ENCODE data around the gene KIF7.

Gene KIF7

GRCh38 chr15:89628806-89629715, 26.2 kb downstream of the KIF7 start:
- DNase-seq (ENCODE audit: extremely low read depth, insufficient read length) = no peak
- H3K36me3 ChIP-seq (ENCODE audit: control insufficient read depth, insufficient read depth, low read length) = peaks cover 48% of the 10 kb centered on the region
- no peak for TF ChIP-seq CTCF (IDR thresholded peaks at IDR 0.05; ENCODE audit: insufficient read depth, low read length, poor library complexity, severe bottlenecking)

GRCh38 chr15:89628301-89628700, 27.0 kb downstream of the KIF7 start:
- no peak for TF ChIP-seq CTCF (IDR thresholded peaks at IDR 0.05; ENCODE audit: insufficient read depth, low read length, poor library complexity, severe bottlenecking)
- DNase-seq (ENCODE audit: extremely low read depth, insufficient read length) = no peak
- no peak overlapping the region for H3K4me3 ChIP-seq (replicated peaks; ENCODE audit: low read depth, low read length)
- no peaks in the 10 kb centered on the region for H3K27me3 ChIP-seq (replicated peaks; ENCODE audit: control insufficient read depth, insufficient read depth, low read length)
- H3K36me3 ChIP-seq (ENCODE audit: control insufficient read depth, insufficient read depth, low read length) = peaks cover 52% of the 10 kb centered on the region

More at GRCh38 chr15:89628806-89629715, 26.2 kb downstream of the KIF7 start:
- Histone ChIP-seq H3K27me3 (replicated peaks; ENCODE audit: control insufficient read depth, insufficient read depth, low read length) (no peaks in the 10 kb centered on the region), H3K4me3 (replicated peaks; ENCODE audit: low read depth, low read length) (no peak overlapping the region)

- Histone ChIP-seq H3K27me3 (replicated peaks; ENCODE audit: control insufficient read depth, insufficient read depth, low read length) (no peaks in the 10 kb centered on the region), H3K4me3 (replicated peaks; ENCODE audit: low read depth, low read length) (no peak overlapping the region), H3K36me3 (ENCODE audit: control insufficient read depth, insufficient read depth, low read length) (peaks cover 55% of the 10 kb centered on the region)
- TF ChIP-seq CTCF (IDR thresholded peaks at IDR 0.05; ENCODE audit: insufficient read depth, low read length, poor library complexity, severe bottlenecking) = no peak
- DNase-seq (ENCODE audit: extremely low read depth, insufficient read length) = no peak
Observed at GRCh38 chr15:89627256-89627970, 27.9 kb downstream of the KIF7 start.

GRCh38 chr15:89625716-89626115, 29.6 kb downstream of the KIF7 start:
- TF ChIP-seq CTCF (IDR thresholded peaks at IDR 0.05; ENCODE audit: insufficient read depth, low read length, poor library complexity, severe bottlenecking) = no peak
- Histone ChIP-seq H3K4me3 (replicated peaks; ENCODE audit: low read depth, low read length) (no peak overlapping the region), H3K36me3 (ENCODE audit: control insufficient read depth, insufficient read depth, low read length) (peaks cover 52% of the 10 kb centered on the region), H3K27me3 (replicated peaks; ENCODE audit: control insufficient read depth, insufficient read depth, low read length) (no peaks in the 10 kb centered on the region)
- DNase-seq (ENCODE audit: extremely low read depth, insufficient read length) = no peak

- no peaks in the 10 kb centered on the region for H3K27me3 ChIP-seq (replicated peaks; ENCODE audit: control insufficient read depth, insufficient read depth, low read length)
- no peak overlapping the region for H3K4me3 ChIP-seq (replicated peaks; ENCODE audit: low read depth, low read length)
- peaks cover 38% of the 10 kb centered on the region for H3K36me3 ChIP-seq (ENCODE audit: control insufficient read depth, insufficient read depth, low read length)
- TF ChIP-seq CTCF (IDR thresholded peaks at IDR 0.05; ENCODE audit: insufficient read depth, low read length, poor library complexity, severe bottlenecking) = no peak
- DNase-seq (ENCODE audit: extremely low read depth, insufficient read length) = no peak
Observed at GRCh38 chr15:89623165-89623564, 32.1 kb downstream of the KIF7 start.
